Smooth muscle cell (in vitro differentiated cells): ENCODE data around the gene ZNF433. TPM values are rescaled to one million over a fixed set of nuclear protein-coding genes. Genes with fewer than 3 reads are reported as not detected.
"Not testable (repeated sequence)": the region's sequence is repeated elsewhere in the genome, so short reads cannot be mapped to it uniquely, and the experiment has no call there.

Source experiments
- DNase-seq: peaks from one replicate; lab custom pipeline; 2025; ENCODE audit not compliant: unreplicated experiment; lab: John Stamatoyannopoulos, UW
- H2AFZ ChIP-seq: fragments of 200-600 bp; sonication (generic); 2 replicates; pipeline ENCODE4 v1.6.0; 2016; ENCODE audit warnings: antibody characterized with exemption, low read depth, mild to moderate bottlenecking
- H3F3A ChIP-seq: fragments of 200-600 bp; sonication (generic); 2 replicates; pipeline ENCODE4 v1.6.0; 2017; ENCODE audit warnings: antibody characterized with exemption, low read depth
- H3K27ac ChIP-seq: fragments of 200-600 bp; sonication (generic); 2 replicates; pipeline ENCODE4 v1.5.1; 2016; ENCODE audit warnings: low read depth, mild to moderate bottlenecking
- H3K27me3 ChIP-seq: fragments of 200-600 bp; sonication (generic); 2 replicates; pipeline ENCODE4 v1.6.1; 2016; ENCODE audit warnings: low read depth, mild to moderate bottlenecking
- H3K36me3 ChIP-seq: fragments of 200-600 bp; sonication (generic); 2 replicates; pipeline ENCODE4 v1.5.1; 2016; ENCODE audit warnings: low read depth
- H3K4me1 ChIP-seq: fragments of 200-600 bp; sonication (generic); 2 replicates; pipeline ENCODE4 v1.5.1; 2016; ENCODE audit warnings: low read depth
- H3K4me2 ChIP-seq: fragments of 200-600 bp; sonication (generic); 2 replicates; pipeline ENCODE4 v1.6.0; 2016; ENCODE audit warnings: mild to moderate bottlenecking
- H3K4me3 ChIP-seq: fragments of 200-600 bp; sonication (generic); 2 replicates; pipeline ENCODE4 v1.5.1; 2016; ENCODE audit warnings: mild to moderate bottlenecking
- H3K79me2 ChIP-seq: fragments of 200-600 bp; sonication (generic); 2 replicates; pipeline ENCODE4 v1.6.0; 2016; ENCODE audit warnings: low read depth, mild to moderate bottlenecking
- H3K9ac ChIP-seq: fragments of 200-600 bp; sonication (generic); 2 replicates; pipeline ENCODE4 v1.6.0; 2016; ENCODE audit warnings: low read depth
- H3K9me3 ChIP-seq: fragments of 200-600 bp; sonication (generic); replicated peaks from 2 replicates; pipeline ENCODE4 v1.5.1; 2016; ENCODE audit warnings: low read depth
- H4K20me1 ChIP-seq: fragments of 200-600 bp; sonication (generic); 2 replicates; pipeline ENCODE4 v1.6.0; 2016; ENCODE audit warnings: low read depth
- CTCF ChIP-seq: fragments of 200-600 bp; sonication (generic); IDR thresholded peaks from 2 replicates; pipeline ENCODE4 v1.5.1; 2017; ENCODE audit warnings: borderline replicate concordance, mild to moderate bottlenecking, antibody characterized with exemption; ENCODE audit not compliant: insufficient read depth, poor library complexity, severe bottlenecking
- WGBS: methylation state at CpG from one replicate; pipeline ENCODE4 v1.1.7; 2016; ENCODE audit warnings: low lambda C conversion rate; 5-methylcytosine and 5-hydroxymethylcytosine counted together
- polyA plus RNA-seq: library from polyadenylated mRNA; unstranded; fragments of >200 nt; fragmentation: Nextera tagmentation; extraction: Ambion mirVana; gene quantifications from 2 replicates; pipeline ENCODE4 v1.2.1, GENCODE V29; 2016
- total RNA-seq: library from RNA; depleted of rRNA; stranded (reverse); fragments of >200 nt; gene quantifications from 2 replicates; pipeline ENCODE4 v1.2.3, GENCODE V29; 2014

ZNF433 gene
- total and polyA plus RNA-seq, 2 experiments from 2014 or later: 2.6 to 10.2 TPM

DNA sequence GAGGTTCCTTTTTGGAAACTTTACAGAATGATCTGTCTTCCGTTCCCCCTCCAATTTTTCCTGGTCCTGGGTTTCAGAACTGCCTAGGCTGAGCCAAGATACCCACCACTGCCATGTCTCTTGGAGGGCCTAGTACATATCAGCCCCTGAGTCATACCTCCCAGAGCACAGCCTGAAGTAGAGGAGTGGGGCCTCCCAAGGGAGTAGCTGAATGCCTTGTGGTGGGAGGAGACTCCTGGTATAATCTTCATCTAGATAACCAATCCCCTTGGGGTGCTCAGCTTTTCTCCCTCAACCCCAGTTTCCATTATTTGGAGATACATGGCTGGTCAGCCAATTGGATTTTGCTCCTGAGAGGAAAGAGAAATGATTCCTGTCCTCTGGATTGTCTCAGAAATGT, 40.3 kb downstream of the ZNF433 start:
- DNase-seq: no peak
- H3K27ac ChIP-seq: no peak overlapping the region
- H3K4me3 ChIP-seq: no peak overlapping the region
- peaks cover 14% of the 10 kb centered on the region for H3K79me2 ChIP-seq
- H3K9ac ChIP-seq: no peak overlapping the region
- H3K36me3 ChIP-seq: no peaks in the 10 kb centered on the region
- no peaks in the 10 kb centered on the region for H3K9me3 ChIP-seq
- 91% methylated on average over 1 of the region's 1 CpG for WGBS
- no peaks in the 10 kb centered on the region for H3K4me1 ChIP-seq
- no peak for TF ChIP-seq CTCF
- H2AFZ ChIP-seq: no peak overlapping the region
- H3K4me2 ChIP-seq: no peak overlapping the region
- H3K27me3 ChIP-seq: no peaks in the 10 kb centered on the region
- H4K20me1 ChIP-seq: no peaks in the 10 kb centered on the region
- no peaks in the 10 kb centered on the region for H3F3A ChIP-seq

DNA sequence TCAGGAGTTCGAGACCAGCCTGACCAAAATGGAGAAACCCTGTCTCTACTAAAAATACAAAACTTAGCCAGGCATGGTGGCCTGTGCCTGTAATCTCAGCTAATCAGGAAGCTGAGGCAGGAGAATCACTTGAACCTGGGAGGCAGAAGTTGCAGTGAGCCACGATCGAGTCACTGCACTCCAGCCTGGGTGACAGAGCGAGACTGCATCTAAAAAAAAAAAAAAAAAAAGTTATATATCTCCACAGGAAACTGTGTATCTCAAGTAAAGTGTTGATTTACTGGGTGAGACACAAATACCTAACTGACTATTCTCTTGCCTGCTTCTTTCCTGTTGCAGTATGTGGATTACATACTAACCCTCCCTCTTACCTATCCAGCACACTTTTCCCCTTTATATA, 43.6 kb downstream of the ZNF433 start:
- not testable (repeated sequence) for H3K27me3 ChIP-seq, H3K27ac ChIP-seq, H3K9ac ChIP-seq, H3K4me2 ChIP-seq, H3K9me3 ChIP-seq, H3F3A ChIP-seq, DNase-seq, H4K20me1 ChIP-seq, H2AFZ ChIP-seq, H3K4me3 ChIP-seq, H3K4me1 ChIP-seq, H3K36me3 ChIP-seq
- peaks cover 20% of the 10 kb centered on the region for H3K79me2 ChIP-seq
- 80% methylated on average over 4 of the region's 4 CpGs for WGBS

- Histone ChIP-seq H3K79me2 (peaks cover 19% of the 10 kb centered on the region), H3K9me3 (no peaks in the 10 kb centered on the region), H3K36me3 (no peaks in the 10 kb centered on the region), H3K4me3 (peak overlapping the region; percentile 87), H4K20me1 (peaks cover 6% of the 10 kb centered on the region), H3K4me2 (peak overlapping the region; percentile 92), H3K4me1 (no peaks in the 10 kb centered on the region), H3F3A (no peaks in the 10 kb centered on the region), H3K27me3 (no peaks in the 10 kb centered on the region), H3K9ac (no peak overlapping the region), H2AFZ (no peak overlapping the region), H3K27ac (no peak overlapping the region)
- no peak for DNase-seq
- 80% methylated on average over 9 of the region's 9 CpGs for WGBS
- TF ChIP-seq CTCF: no peak
These were observed 46.4 kb downstream of the ZNF433 start for GRCh38 chr19:11989112-11989456.

- H3K27ac ChIP-seq: peak overlapping the region; percentile 55
- no peaks in the 10 kb centered on the region for H3K27me3 ChIP-seq
- H3K9me3 ChIP-seq: no peaks in the 10 kb centered on the region
- H2AFZ ChIP-seq: peak overlapping the region; percentile 98
- peak overlapping the region; percentile 92 for H3K4me2 ChIP-seq
- H3K79me2 ChIP-seq: peaks cover 14% of the 10 kb centered on the region
- peaks cover 6% of the 10 kb centered on the region for H4K20me1 ChIP-seq
- H3F3A ChIP-seq: no peaks in the 10 kb centered on the region
- H3K36me3 ChIP-seq: no peaks in the 10 kb centered on the region
- no peaks in the 10 kb centered on the region for H3K4me1 ChIP-seq
- TF ChIP-seq CTCF: no peak
- under 1% methylated on average over 54 of the region's 54 CpGs for WGBS
- peak overlapping the region; percentile 67 for H3K9ac ChIP-seq
- peak overlapping the region; percentile 87 for H3K4me3 ChIP-seq
- peak; percentile 69 for DNase-seq
These were observed 47.8 kb downstream of the ZNF433 start for GRCh38 chr19:11987405-11988281.
